Measurements from ENCODE around the gene PLAC1. TPM values are rescaled to one million over a fixed set of nuclear protein-coding genes. Genes with fewer than 3 reads are reported as not detected.

Gene PLAC1
- polyA plus RNA-seq, 1 donor from 2014 or later = not detected

GRCh38 chrX:134568285-134569016 is 89.8 kb downstream of the PLAC1 start:
- Histone ChIP-seq H3K36me3 (ENCODE audit: insufficient read depth, low read length) (no peaks in the 10 kb centered on the region), H3K27ac (ENCODE audit: low read length) (no peak overlapping the region), H3K9me2 (ENCODE audit: insufficient read depth, low read length) (no peaks in the 10 kb centered on the region), H3K27me3 (ENCODE audit: insufficient read depth, low read depth, low read length) (no peaks in the 10 kb centered on the region), H3K79me2 (replicated peaks; ENCODE audit: insufficient read depth, low read length) (no peaks in the 10 kb centered on the region), H3K4me2 (ENCODE audit: low read length) (no peak overlapping the region), H2AFZ (ENCODE audit: low read depth, low read length) (no peak overlapping the region), H4K20me1 (ENCODE audit: insufficient read depth) (no peaks in the 10 kb centered on the region), H3K9ac (ENCODE audit: low read length) (no peak overlapping the region), H3F3A (ENCODE audit: insufficient read depth, low read length, poor library complexity, severe bottlenecking) (no peaks in the 10 kb centered on the region), H3K4me3 (ENCODE audit: low read length) (no peak overlapping the region), H3K9me3 (ENCODE audit: low read length) (no peaks in the 10 kb centered on the region)
- TF ChIP-seq POLR2AphosphoS5 (IDR thresholded peaks at IDR 0.05) = no peak
- no peak for TF ChIP-seq TAF1 (IDR thresholded peaks at IDR 0.05; ENCODE audit: low read depth)
- TF ChIP-seq REST (IDR thresholded peaks at IDR 0.05; ENCODE audit: borderline replicate concordance) = no peak
- TF ChIP-seq SMC3 (conservative IDR thresholded peaks at IDR 0.05; ENCODE audit: poor library complexity) = no peak
- no peak for TF ChIP-seq EZH2 (IDR thresholded peaks at IDR 0.05; ENCODE audit: borderline replicate concordance, insufficient read depth, low read length, poor library complexity, severe bottlenecking)
- TF ChIP-seq RAD21 (conservative IDR thresholded peaks at IDR 0.05) = no peak
- TF ChIP-seq CTCF (IDR thresholded peaks at IDR 0.05; ENCODE audit: poor library complexity, severe bottlenecking) = no peak
- TF ChIP-seq EP300 (conservative IDR thresholded peaks at IDR 0.05; ENCODE audit: poor library complexity, severe bottlenecking) = no peak
- TF ChIP-seq MXI1 (conservative IDR thresholded peaks at IDR 0.05; ENCODE audit: poor library complexity, severe bottlenecking) = no peak

GRCh38 chrX:134566506-134566905 is 91.8 kb downstream of the PLAC1 start:
- no peaks in the 10 kb centered on the region for H4K20me1 ChIP-seq (ENCODE audit: insufficient read depth)
- no peak overlapping the region for H3K9ac ChIP-seq (ENCODE audit: low read length)
- H3K9me2 ChIP-seq (ENCODE audit: insufficient read depth, low read length) = no peaks in the 10 kb centered on the region
- TF ChIP-seq CTCF (IDR thresholded peaks at IDR 0.05; ENCODE audit: poor library complexity, severe bottlenecking) (no peak), EP300 (conservative IDR thresholded peaks at IDR 0.05; ENCODE audit: poor library complexity, severe bottlenecking) (no peak), POLR2AphosphoS5 (IDR thresholded peaks at IDR 0.05) (no peak), REST (IDR thresholded peaks at IDR 0.05; ENCODE audit: borderline replicate concordance) (no peak), RAD21 (conservative IDR thresholded peaks at IDR 0.05) (no peak), MXI1 (conservative IDR thresholded peaks at IDR 0.05; ENCODE audit: poor library complexity, severe bottlenecking) (no peak)
- H2AFZ ChIP-seq (ENCODE audit: low read depth, low read length) = no peak overlapping the region
- no peaks in the 10 kb centered on the region for H3K27me3 ChIP-seq (ENCODE audit: insufficient read depth, low read depth, low read length)
- no peaks in the 10 kb centered on the region for H3F3A ChIP-seq (ENCODE audit: insufficient read depth, low read length, poor library complexity, severe bottlenecking)
- no peak overlapping the region for H3K4me3 ChIP-seq (ENCODE audit: low read length)
- H3K9me3 ChIP-seq (ENCODE audit: low read length) = no peaks in the 10 kb centered on the region
- H3K79me2 ChIP-seq (replicated peaks; ENCODE audit: insufficient read depth, low read length) = no peaks in the 10 kb centered on the region
- no peak overlapping the region for H3K27ac ChIP-seq (ENCODE audit: low read length)
- H3K36me3 ChIP-seq (ENCODE audit: insufficient read depth, low read length) = no peaks in the 10 kb centered on the region
- H3K4me2 ChIP-seq (ENCODE audit: low read length) = no peak overlapping the region
